HG03439 (cell line): ENCODE data around the gene DNAH12.

Experiments
- ATAC-seq: cut with Tn5 transposase; IDR thresholded peaks from one replicate; pipeline ENCODE4 v1.9.1; 2021; ENCODE audit warnings: mild to moderate bottlenecking, moderate library complexity; ENCODE audit not compliant: unreplicated experiment

Gene DNAH12

GRCh38 chr3:57256844-57257243 is 287.3 kb downstream of the DNAH12 start:
- ATAC-seq: no peak

GRCh38 chr3:57252404-57252803 is 291.7 kb downstream of the DNAH12 start:
- no peak for ATAC-seq

GRCh38 chr3:57244946-57245345 is 299.2 kb downstream of the DNAH12 start:
- no peak for ATAC-seq
